Measurements from ENCODE around the gene ELN. TPM values are rescaled to one million over a fixed set of nuclear protein-coding genes. Genes with fewer than 3 reads are reported as not detected.
"Not testable (repeated sequence)": the region's sequence is repeated elsewhere in the genome, so short reads cannot be mapped to it uniquely, and the experiment has no call there.

Gene ELN
- total RNA-seq, 2 donors from 2014 or later, result 91.7 to 166 TPM

GRCh38 chr7:74033372-74034311 lies 5.7 kb downstream of the ELN start:
- ATAC-seq, result peak; percentile 77
- DNase-seq, result peak; percentile 92
- intact Hi-C loops (cut with DNase I), result no loop called here

- intact Hi-C loops (cut with DNase I), result no loop called here
- DNase-seq (no peak), ATAC-seq (no peak)
These were observed 9.6 kb downstream of the ELN start for GRCh38 chr7:74037609-74038008.

GRCh38 chr7:74038194-74038961 lies 10.4 kb downstream of the ELN start:
- ATAC-seq, result peak in 1 of 2 donors; percentile 11
- DNase-seq, result no peak
- intact Hi-C loops (cut with DNase I), result no loop called here

GRCh38 chr7:74039337-74039736 lies 11.4 kb downstream of the ELN start:
- ATAC-seq (peak; percentile 29 to 34), DNase-seq (no peak)
- intact Hi-C loops (cut with DNase I), result no loop called here

GRCh38 chr7:74040101-74040790 lies 12.3 kb downstream of the ELN start:
- no peak for ATAC-seq
- intact Hi-C loops (cut with DNase I), result no loop called here
- DNase-seq, result no peak

GRCh38 chr7:74040791-74041520 lies 13.0 kb downstream of the ELN start:
- intact Hi-C loops (cut with DNase I), result no loop called here
- ATAC-seq, result no peak
- no peak for DNase-seq

GRCh38 chr7:74042746-74043522 lies 15.0 kb downstream of the ELN start:
- no peak for DNase-seq
- intact Hi-C loops (cut with DNase I), result no loop called here

GRCh38 chr7:74043523-74043951 lies 15.6 kb downstream of the ELN start:
- DNase-seq, result no peak
- intact Hi-C loops (cut with DNase I), result no loop called here
- ATAC-seq, result no peak

More at GRCh38 chr7:74042746-74043522, 15.0 kb downstream of the ELN start:
- ATAC-seq, result no peak

GRCh38 chr7:74044366-74045350 lies 16.7 kb downstream of the ELN start:
- intact Hi-C loops (cut with DNase I), result no loop called here
- peak; percentile 19 for DNase-seq

GRCh38 chr7:74046581-74046980 lies 18.6 kb downstream of the ELN start:
- DNase-seq, result peak; percentile 17
- intact Hi-C loops (cut with DNase I); ATAC-seq: not testable (repeated sequence)

More at GRCh38 chr7:74044366-74045350, 16.7 kb downstream of the ELN start:
- ATAC-seq, result peak in 1 of 2 donors; percentile 2

- DNase-seq (no peak), ATAC-seq (no peak)
- intact Hi-C loops (cut with DNase I), result no loop called here
These were observed 19.9 kb downstream of the ELN start for GRCh38 chr7:74047804-74048380.

- intact Hi-C loops (cut with DNase I), result no loop called here
- ATAC-seq (no peak), DNase-seq (no peak)
These were observed 21.1 kb downstream of the ELN start for GRCh38 chr7:74048999-74049599.

GRCh38 chr7:74049997-74050798 lies 22.2 kb downstream of the ELN start:
- intact Hi-C loops (cut with DNase I), result loop anchor here in 1 of 2 donors (10.0 kb wide), 1 partner anchor 55 kb away; no protein-coding TSS in a partner anchor
- ATAC-seq (no peak), DNase-seq (no peak)

- peak; percentile 17 for DNase-seq
- peak in 1 of 2 donors; percentile 73 for ATAC-seq
- intact Hi-C loops (cut with DNase I), result loop anchor here in 1 of 2 donors (10.0 kb wide), 1 partner anchor 56 kb away; no protein-coding TSS in a partner anchor
These were observed 23.2 kb downstream of the ELN start for GRCh38 chr7:74051193-74051592.

Measured in left cardiac atrium (tissue), 4 donors.